Body of pancreas (tissue), 4 donors: Measurements from ENCODE around the gene HYAL2. TPM values are rescaled to one million over a fixed set of nuclear protein-coding genes. Genes with fewer than 3 reads are reported as not detected.

ENCODE experiments used
- ATAC-seq: fragments of 150-250 bp; one replicate; pipeline ENCODE4 v1.9.1; 2016
- DNase-seq, 4 donors: peaks; one replicate each; pipeline ENCODE4 v3.0.0-alpha.2; 2019
- H3K27ac ChIP-seq, 4 donors: fragments of 200-600 bp; sonication (generic); 1 replicate in 3 of 4; 2 replicates in 1 of 4; pipeline versions ENCODE4 v1.5.1 to v1.6.1; 2016 to 2019; ENCODE audit warnings: mild to moderate bottlenecking in 1 of 4, mixed read lengths in 1 of 4, moderate library complexity in 1 of 4
- H3K27me3 ChIP-seq, 2 donors: fragments of 200-600 bp; sonication (generic); one replicate each; pipeline ENCODE4 v1.6.0; 2016; ENCODE audit warnings: mild to moderate bottlenecking in 1 of 2
- H3K36me3 ChIP-seq, 2 donors: fragments of 200-600 bp; sonication (generic); replicated peaks in 1 of 2; 2 replicates each; pipeline ENCODE4 v1.5.1; 2016; ENCODE audit warnings: low read depth in 2 of 2; ENCODE audit not compliant: insufficient read depth in 1 of 2
- H3K4me1 ChIP-seq: fragments of 200-600 bp; sonication (generic); one replicate; pipeline ENCODE4 v1.6.0; 2016
- H3K4me3 ChIP-seq, 2 donors: fragments of 200-600 bp; sonication (generic); 1 replicate in 1 of 2; 2 replicates in 1 of 2; pipeline ENCODE4 v1.5.1; 2016 to 2019
- H3K9me3 ChIP-seq, 3 donors: fragments of 200-600 bp; sonication (generic); 1 replicate in 2 of 3; 2 replicates in 1 of 3; pipeline ENCODE4 v1.5.1; 2016
- CTCF ChIP-seq, 7 experiments: fragments of 450-650 bp in 4 of 7; fragments of 200-600 bp in 3 of 7; sonication (generic) in 3 of 7; IDR thresholded peaks; one replicate each; pipeline ENCODE4 v1.5.1; 2016 to 2019; ENCODE audit warnings: antibody characterized with exemption in 7 of 7
- POLR2A ChIP-seq, 3 donors: fragments of 450-650 bp; IDR thresholded peaks; one replicate each; pipeline ENCODE4 v1.6.1; 2016; ENCODE audit warnings: antibody characterized with exemption in 3 of 3, mild to moderate bottlenecking in 2 of 3
- WGBS, 2 donors: methylation state at CpG; one replicate each; pipeline ENCODE4 v1.1.5; 2017; 5-methylcytosine and 5-hydroxymethylcytosine counted together
- intact Hi-C: fragments of 100-400 bp; cut with DNase I; formaldehyde crosslinking; loops from one replicate; pipeline ENCODE4 v1.15.1; 2023
- total RNA-seq, 2 donors: library from RNA; depleted of rRNA; stranded (reverse); fragments of >200 nt; gene quantifications; one replicate each; pipeline ENCODE4 v1.1.0, GENCODE V29; 2016

HYAL2 gene
- total RNA-seq, 2 donors from 2014 or later: 35.6 to 48.3 TPM

- Histone ChIP-seq H3K36me3 (peaks cover 7 to 23% of the 10 kb centered on the region in 2 donors), H3K9me3 (no peaks in the 10 kb centered on the region), H3K27me3 (no peaks in the 10 kb centered on the region), H3K4me3 (peak within 1 kb of the TSS; percentile 90 to 91), H3K27ac (peak within 1 kb of the TSS; percentile 50 to 94 (median 76)), H3K4me1 (peaks cover 42% of the 10 kb centered on the region)
- peak in 1 of 7 experiments; percentile 8 for TF ChIP-seq CTCF (IDR thresholded peaks at IDR 0.05)
- peak; percentile 72 to 87 (median 86) for TF ChIP-seq POLR2A (IDR thresholded peaks at IDR 0.05)
- WGBS, 2 donors: 1 to 4% methylated on average over 5 to 54 of the region's 55 CpGs
- peak; percentile 99 for DNase-seq
- ATAC-seq: peak; percentile 97
- intact Hi-C loops: no loop called here
Observed at GRCh38 chr3:50327943-50328691, 5.6 kb upstream of the HYAL2 start, which contains the start of gene TUSC2. TUSC2 (minus strand) TSS chr3:50328223; CDS start chr3:50328099, 124 bp downstream.

GRCh38 chr3:50327129-50327528 is 4.6 kb upstream of the HYAL2 start:
- 53 to 60% methylated on average over 3 to 4 of the region's 4 CpGs for WGBS, 2 donors
- no peak for DNase-seq

GRCh38 chr3:50326182-50326541 is 3.6 kb upstream of the HYAL2 start:
- no peak overlapping the region for H3K27ac ChIP-seq
- intact Hi-C loops: no loop called here
- DNase-seq: no peak

More at GRCh38 chr3:50327129-50327528, 4.6 kb upstream of the HYAL2 start:
- no peaks in the 10 kb centered on the region for H3K27me3 ChIP-seq
- ATAC-seq: no peak
- H3K27ac ChIP-seq: peak overlapping the region in 2 of 4 donors; percentile 73 to 78
- H3K9me3 ChIP-seq: no peaks in the 10 kb centered on the region
- peaks cover 47% of the 10 kb centered on the region for H3K4me1 ChIP-seq
- H3K4me3 ChIP-seq: peak overlapping the region in 1 of 2 donors; percentile 90
- peaks cover 7 to 23% of the 10 kb centered on the region in 2 donors for H3K36me3 ChIP-seq
- intact Hi-C loops: no loop called here
- TF ChIP-seq POLR2A (IDR thresholded peaks at IDR 0.05) (no peak), CTCF (IDR thresholded peaks at IDR 0.05) (no peak)

GRCh38 chr3:50325497-50326181 is 3.1 kb upstream of the HYAL2 start:
- H3K27ac ChIP-seq: no peak overlapping the region
- WGBS, 2 donors: 81 to 85% methylated on average over 5 to 11 of the region's 11 CpGs
- DNase-seq (no peak), ATAC-seq (no peak)
- H3K9me3 ChIP-seq: no peaks in the 10 kb centered on the region
- TF ChIP-seq CTCF (IDR thresholded peaks at IDR 0.05): no peak
- TF ChIP-seq POLR2A (IDR thresholded peaks at IDR 0.05): no peak
- no peaks in the 10 kb centered on the region for H3K27me3 ChIP-seq
- intact Hi-C loops: no loop called here
- H3K36me3 ChIP-seq: peaks cover 5 to 10% of the 10 kb centered on the region in 2 donors
- H3K4me1 ChIP-seq: peaks cover 53% of the 10 kb centered on the region
- H3K4me3 ChIP-seq: no peak overlapping the region

More at GRCh38 chr3:50326182-50326541, 3.6 kb upstream of the HYAL2 start:
- 73 to 82% methylated on average over 8 of the region's 8 CpGs for WGBS, 2 donors
- Histone ChIP-seq H3K9me3 (no peaks in the 10 kb centered on the region), H3K4me3 (no peak overlapping the region), H3K27me3 (no peaks in the 10 kb centered on the region), H3K4me1 (peaks cover 52% of the 10 kb centered on the region), H3K36me3 (peaks cover 7 to 15% of the 10 kb centered on the region in 2 donors)
- no peak for ATAC-seq
- TF ChIP-seq POLR2A (IDR thresholded peaks at IDR 0.05) (no peak), CTCF (IDR thresholded peaks at IDR 0.05) (no peak)
